SIG-M5 (cell line): ENCODE data around the gene ITGB5.
"Not testable (repeated sequence)": the region's sequence is repeated elsewhere in the genome, so short reads cannot be mapped to it uniquely, and the experiment has no call there.

Experiments
- DNase-seq: peaks from one replicate; lab custom pipeline; 2025; lab: John Stamatoyannopoulos, UW

The ITGB5 gene

GRCh38 chr3:124837065-124837464 lies 50.1 kb downstream of the ITGB5 start:
- no peak for DNase-seq

DNA sequence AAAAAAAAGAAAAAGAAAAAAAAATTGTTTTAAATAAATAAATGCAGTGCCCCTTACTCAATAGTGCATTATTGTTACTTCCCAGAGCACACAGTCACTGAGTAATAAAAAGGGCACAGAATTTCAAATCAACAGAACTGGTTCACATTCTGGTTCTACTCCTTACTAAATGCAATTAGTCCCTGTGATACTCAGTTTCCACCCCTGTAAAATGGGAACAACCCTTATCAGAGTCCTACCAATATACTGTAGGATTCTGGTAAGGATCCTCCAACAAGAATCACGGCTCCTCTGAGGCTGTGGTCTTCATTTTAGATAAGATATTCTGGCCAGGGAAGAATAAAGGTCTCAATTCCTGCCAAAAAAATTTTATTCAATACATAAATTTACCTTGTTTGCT lies 50.7 kb downstream of the ITGB5 start:
- DNase-seq: no peak

DNA sequence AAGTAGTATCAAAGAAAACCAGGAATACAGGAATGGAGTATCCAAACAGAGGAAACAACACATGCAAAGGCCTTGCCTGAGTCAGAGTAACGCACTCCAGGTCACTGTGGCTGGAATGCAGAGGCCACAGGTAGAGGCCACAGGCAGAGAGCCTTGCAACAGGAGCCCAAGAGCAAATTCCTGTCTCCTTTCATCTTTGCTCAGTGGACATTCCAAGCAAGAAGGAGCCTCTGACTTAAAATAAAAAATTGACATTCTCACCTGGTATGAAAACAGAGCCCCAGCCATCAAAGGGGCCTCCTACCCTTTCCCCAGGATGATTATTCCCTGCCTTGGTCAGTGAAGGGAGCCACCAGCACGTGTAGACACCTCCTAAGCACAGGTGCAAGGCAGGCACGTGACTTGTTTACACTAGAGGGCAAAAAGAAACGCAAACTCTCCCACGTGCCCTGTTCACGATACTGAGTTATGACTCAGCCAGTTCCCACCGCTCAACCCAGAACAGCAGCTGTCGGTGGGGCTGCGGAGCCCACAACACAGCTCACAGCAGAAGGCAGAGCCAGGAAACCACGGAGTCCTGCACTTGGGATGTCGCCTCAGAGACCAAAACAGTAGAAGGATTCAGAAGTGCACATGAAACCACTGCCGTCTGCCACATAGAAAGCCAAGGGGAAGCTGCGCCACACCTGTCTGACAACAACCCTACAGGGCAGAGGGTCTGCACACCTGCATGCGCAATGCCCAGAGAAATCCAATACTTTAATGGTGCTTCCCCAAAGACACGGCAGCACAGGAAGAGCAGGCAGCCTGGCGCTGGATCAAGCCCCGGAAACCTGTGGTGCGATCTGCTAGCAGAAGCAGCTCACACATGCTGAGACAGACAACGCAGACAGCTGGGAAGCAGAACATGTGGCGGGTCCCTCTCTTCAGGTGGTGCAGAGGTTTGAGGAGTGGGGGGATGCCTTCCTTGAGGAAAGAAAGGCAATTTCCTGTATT lies 52.1 kb downstream of the ITGB5 start:
- no peak for DNase-seq

DNA sequence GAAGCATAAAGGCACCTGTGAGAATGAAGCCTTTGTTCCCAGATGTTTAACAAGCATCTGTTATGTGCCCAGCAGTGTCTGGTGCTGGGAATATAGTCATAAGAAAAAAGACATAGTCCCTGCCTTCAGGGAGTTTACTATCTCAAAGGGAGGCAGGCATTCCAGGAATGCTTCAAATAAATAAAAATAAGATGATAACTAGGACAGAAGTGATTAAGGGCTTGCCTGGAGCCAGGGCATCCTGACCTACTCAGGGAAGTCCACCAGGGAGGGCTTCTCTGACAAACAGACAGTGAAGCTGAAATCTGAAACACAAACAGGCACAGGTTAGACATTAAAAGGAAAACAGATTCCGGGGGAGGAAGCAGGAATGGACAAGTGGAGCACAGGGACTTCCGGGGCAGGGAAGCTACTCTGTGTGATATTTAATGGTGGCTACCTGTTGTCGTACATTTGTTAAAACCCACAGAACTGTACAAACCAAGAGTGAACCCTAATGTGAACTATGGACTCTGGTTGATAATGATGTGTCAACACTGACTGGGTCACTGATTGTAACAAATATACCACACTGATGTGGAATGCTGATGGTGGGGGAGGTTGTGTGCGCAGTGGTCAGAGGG lies 53.3 kb downstream of the ITGB5 start:
- no peak for DNase-seq

- DNase-seq: no peak
These were observed 54.1 kb downstream of the ITGB5 start for GRCh38 chr3:124832782-124833709.

GRCh38 chr3:124831628-124832199 lies 55.5 kb downstream of the ITGB5 start:
- DNase-seq: no peak

DNA sequence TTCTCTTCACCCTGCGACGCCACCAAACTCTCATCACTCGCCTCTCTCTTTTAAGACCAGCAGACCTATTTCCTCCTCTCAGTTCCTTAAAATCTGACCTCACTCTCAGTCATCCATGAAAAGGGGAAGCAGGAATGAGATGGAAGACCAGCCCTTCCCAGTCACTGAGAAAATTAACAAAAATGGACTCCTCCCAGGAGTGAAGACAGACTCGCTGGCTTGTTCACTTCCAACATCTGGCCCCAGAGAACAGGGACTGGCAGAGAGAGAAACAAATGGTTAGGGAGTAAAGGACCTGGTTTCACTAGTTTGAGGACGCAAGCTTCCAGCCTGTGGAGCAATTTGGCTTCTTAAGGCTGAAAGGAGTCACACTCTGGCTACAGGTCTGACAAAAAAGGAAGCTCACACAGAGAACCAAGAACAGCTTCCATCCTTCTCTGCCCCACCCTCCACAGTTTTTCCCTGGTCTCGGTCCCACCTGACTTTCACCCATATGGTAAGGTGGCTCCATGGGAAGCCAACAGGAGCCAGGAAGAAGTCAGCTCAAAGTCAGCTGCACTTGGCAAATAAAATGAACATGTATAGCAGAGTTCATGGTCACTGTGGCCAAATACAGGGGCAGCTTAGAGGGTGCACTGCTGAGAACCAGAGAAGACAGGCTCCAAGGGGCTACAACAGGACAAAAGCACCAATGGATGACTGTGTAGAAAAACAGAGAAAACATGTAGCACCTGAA lies 57.2 kb downstream of the ITGB5 start:
- DNase-seq: peak; percentile 23

GRCh38 chr3:124829178-124829818 lies 57.9 kb downstream of the ITGB5 start:
- no peak for DNase-seq

DNA sequence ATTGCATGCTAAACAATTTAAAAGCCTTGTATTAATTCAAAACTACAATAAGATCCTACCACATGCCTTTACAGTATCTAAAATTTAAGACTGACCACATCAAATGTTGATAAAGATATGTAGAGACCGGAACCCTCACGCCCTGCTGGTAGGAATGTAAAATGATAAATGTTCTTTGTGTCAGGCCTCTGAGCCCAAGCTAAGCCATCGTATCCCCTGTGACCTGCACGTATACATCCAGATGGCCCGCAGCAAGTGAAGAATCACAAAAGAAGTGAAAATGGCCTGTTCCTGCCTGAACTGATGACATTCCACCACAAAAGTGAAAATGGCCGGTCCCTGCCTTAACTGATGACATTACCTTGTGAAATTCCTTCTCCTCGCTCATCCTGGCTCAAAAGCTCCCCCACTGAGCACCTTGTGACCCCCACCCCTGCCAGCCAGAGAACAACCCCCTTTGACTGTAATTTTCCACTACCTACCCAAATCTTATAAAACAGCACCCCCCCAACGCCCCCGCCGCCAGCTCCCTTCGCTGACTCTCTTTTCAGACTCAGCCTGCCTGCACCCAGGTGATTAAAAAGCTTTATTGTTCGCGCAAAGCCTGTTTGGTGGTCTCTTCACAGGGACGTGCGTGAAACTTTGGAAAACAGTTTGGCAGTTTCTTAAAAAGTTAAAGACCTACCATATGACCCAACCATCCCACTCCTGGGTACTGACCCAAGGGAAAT lies 59.5 kb downstream of the ITGB5 start:
- DNase-seq: not testable (repeated sequence)

- no peak for DNase-seq
These were observed 60.5 kb downstream of the ITGB5 start for GRCh38 chr3:124826703-124827102.

- no peak for DNase-seq
These were observed 62.8 kb downstream of the ITGB5 start for GRCh38 chr3:124824286-124824915.

GRCh38 chr3:124823648-124824047 lies 63.5 kb downstream of the ITGB5 start:
- DNase-seq: no peak

DNA sequence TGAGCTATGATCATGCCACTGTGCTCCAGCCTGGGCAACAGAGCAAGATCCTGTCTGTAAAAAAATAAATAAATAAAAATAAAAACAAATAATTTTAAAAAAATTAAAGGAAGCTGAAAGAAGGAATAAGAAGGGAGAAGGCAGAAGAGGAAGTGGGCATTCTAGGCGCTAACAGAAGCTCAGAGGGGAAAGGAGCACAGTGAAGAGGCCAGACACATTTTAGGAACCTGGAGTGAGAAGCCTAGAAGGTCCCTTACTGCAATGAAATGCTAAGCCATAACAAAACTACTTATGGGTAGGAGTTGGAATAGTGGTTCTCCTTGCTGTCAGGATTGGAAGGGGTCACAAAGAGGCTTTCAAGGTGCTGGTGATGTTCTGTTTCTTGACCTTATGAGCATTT lies 64.0 kb downstream of the ITGB5 start:
- DNase-seq: no peak

DNA sequence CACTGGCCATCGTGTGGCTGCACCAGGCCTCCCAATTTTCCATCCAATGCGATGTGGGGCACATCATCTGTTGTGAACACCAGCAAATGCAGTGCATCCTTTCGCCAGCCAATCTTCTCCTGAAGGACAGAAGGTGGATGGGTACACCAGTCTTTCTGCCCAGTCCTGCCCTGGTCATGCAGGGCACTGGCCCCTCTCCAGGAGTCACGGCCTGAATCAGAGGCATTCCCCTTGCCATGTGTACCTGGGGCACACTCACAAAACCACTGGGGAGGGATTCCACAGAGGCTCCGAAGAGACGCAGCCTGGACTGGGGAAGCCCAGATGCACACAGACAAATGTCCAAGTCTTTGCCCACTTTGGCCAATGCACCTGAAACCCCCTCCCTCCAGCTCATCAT lies 65.8 kb downstream of the ITGB5 start:
- DNase-seq: no peak

- DNase-seq: no peak
These were observed 68.6 kb downstream of the ITGB5 start for GRCh38 chr3:124818398-124819091.

GRCh38 chr3:124817079-124817478 lies 70.1 kb downstream of the ITGB5 start:
- no peak for DNase-seq

- DNase-seq: no peak
These were observed 71.0 kb downstream of the ITGB5 start for GRCh38 chr3:124816206-124816605.

GRCh38 chr3:124815781-124816180 lies 71.4 kb downstream of the ITGB5 start:
- no peak for DNase-seq
